GM10266 (cell line): ENCODE data around the gene PTEN.
"Not testable (repeated sequence)": the region's sequence is repeated elsewhere in the genome, so short reads cannot be mapped to it uniquely, and the experiment has no call there.

Source experiments
- DNase-seq: peaks from one replicate; pipeline ENCODE4 v3.0.0; 2012; ENCODE audit errors: extremely low spot score
- TF ChIP-seq, protein P1 (sequence below): IDR thresholded peaks from 2 replicates; pipeline ENCODE4 v1.5.1; 2012; ENCODE audit warnings: mild to moderate bottlenecking, low read depth; ENCODE audit not compliant: control insufficient read depth, insufficient read depth; ENCODE audit errors: missing control alignments

PTEN gene

DNA sequence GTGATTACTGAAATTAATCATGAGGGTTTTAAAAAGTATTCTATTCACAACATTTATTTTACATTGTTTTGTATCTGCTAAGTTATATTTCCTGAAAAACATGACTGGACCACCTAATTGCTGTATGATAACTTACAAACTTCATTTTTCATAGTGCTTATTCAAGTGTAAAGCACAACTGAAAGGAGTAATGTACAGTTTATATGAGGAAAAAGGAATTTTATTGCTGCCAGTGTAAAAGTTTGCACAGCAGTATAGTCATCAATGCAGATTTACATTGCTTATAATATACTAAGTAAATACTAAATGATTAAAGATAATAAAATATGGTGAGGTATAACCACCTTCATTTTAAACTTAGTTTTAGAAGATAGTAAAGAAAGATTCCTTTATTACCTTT lies 4.0 kb downstream of the PTEN start:
- DNase-seq, result no peak
- TF ChIP-seq, protein P1, sequence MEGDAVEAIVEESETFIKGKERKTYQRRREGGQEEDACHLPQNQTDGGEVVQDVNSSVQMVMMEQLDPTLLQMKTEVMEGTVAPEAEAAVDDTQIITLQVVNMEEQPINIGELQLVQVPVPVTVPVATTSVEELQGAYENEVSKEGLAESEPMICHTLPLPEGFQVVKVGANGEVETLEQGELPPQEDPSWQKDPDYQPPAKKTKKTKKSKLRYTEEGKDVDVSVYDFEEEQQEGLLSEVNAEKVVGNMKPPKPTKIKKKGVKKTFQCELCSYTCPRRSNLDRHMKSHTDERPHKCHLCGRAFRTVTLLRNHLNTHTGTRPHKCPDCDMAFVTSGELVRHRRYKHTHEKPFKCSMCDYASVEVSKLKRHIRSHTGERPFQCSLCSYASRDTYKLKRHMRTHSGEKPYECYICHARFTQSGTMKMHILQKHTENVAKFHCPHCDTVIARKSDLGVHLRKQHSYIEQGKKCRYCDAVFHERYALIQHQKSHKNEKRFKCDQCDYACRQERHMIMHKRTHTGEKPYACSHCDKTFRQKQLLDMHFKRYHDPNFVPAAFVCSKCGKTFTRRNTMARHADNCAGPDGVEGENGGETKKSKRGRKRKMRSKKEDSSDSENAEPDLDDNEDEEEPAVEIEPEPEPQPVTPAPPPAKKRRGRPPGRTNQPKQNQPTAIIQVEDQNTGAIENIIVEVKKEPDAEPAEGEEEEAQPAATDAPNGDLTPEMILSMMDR, result no peak

DNA sequence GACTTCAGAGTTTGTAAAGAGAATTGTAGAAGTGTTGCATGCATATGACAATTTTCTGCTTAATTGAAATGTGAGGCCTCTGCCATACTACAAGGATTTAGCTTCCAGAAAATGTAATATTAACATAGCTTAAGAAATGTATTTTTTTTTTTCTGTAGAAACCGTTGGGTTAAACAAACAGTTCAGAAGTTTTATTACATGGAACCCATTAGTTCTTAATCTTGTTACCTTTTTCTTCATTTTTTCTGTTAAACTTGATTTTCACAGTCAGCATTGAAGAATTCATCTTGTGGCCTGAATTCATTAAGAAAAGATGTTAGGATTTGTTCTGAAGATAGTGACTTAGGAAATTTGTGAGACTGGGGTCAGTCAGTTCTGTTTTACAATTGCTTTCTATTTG lies 4.9 kb downstream of the PTEN start:
- TF ChIP-seq, protein P1, result no peak
- DNase-seq, result no peak

DNA sequence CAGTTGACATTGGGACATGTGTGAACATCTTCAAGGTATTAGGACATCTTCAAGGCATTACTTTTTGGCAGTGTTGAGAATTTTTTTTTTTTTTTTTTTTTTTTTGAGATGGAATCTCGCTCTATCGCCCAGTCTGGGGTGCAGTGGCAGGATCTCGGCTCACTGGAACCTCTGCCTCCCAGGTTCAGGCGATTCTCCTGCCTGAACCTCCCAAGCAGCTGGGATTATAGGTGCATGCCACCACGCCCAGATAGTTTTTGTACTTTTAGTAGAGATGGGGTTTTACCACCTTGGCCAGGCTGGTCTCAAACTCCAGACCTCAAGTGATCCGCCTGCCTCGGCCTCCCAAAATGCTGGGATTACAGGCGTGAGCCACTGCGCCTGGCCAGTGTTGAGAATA lies 5.7 kb downstream of the PTEN start:
- not testable (repeated sequence) for DNase-seq

DNA sequence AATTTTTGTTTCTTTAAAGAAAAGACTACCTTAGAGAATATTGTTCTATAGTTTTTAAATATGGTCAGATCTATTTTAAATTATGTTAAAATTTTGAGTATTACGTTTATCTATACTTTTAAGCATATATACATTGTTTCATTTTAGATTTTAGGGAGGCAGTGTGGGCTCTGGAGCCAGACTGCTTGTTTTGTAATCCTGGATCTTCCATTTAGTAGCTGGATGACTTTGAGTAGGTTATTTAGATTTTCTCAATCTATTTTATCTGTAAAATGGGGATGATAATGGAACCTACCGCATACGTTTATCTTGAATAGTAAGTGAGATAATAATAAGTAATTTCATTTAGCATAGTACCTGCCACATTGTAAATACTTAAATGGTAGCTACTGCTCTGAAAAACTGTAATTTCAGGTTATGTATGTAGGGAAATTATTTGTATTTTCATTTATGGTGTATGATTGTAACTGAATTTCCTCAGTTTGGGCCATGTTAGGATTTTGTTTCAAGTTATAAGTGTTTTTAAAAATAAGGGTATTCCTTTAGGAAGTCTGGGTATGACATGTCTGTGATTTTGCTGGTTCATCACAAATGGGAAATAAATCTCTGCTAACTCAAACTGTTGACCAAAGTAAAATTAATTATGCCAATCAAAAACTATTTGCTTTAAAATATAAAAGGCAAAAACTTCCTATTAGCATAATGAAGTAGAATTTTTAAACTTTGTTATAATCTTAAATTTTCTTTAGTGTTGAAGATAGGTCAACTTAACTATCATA lies 6.5 kb downstream of the PTEN start:
- no peak for DNase-seq
- TF ChIP-seq, protein P1, result no peak

DNA sequence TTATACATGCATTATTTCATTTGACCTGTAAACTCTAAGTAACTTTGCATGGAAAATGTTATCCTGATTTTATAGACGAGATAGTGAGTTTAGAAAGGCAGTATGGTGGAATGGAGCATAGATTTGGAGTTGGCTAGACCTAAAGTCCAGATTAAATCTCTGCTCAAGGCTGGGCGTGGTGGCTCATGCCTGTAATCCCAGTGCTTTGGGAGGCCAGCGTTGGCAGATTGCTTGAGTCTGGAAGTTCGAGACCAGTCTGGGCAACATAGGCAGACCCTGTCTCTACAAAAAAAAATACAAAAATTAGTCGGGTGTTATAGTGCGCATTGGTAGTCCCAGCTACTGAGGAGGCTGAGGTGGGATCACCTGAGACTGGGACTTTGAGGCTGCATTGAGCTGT lies 9.4 kb downstream of the PTEN start:
- TF ChIP-seq, protein P1, result no peak

DNA sequence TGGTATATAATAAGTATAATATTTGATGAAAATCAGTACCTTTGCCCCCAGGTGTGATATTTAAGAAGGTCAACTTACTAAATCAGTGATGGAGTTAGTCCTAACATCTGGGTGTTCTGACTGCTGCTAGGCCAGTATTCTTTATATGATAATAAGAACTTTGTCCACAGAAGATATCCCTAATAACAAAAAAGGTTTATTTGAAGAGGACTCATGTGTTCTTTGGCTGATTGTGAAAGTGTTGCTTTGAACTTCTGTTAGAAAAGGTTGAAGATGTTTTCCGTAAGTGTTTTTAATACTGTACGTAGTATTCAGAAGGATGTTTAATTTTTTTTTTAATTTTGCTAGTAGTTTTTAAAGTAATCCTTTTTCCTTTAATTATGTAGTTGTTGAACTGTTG lies 10.2 kb downstream of the PTEN start:
- no peak for DNase-seq
- TF ChIP-seq, protein P1, result no peak

More for the DNA sequence above, 9.4 kb downstream of the PTEN start:
- DNase-seq, result no peak

DNA sequence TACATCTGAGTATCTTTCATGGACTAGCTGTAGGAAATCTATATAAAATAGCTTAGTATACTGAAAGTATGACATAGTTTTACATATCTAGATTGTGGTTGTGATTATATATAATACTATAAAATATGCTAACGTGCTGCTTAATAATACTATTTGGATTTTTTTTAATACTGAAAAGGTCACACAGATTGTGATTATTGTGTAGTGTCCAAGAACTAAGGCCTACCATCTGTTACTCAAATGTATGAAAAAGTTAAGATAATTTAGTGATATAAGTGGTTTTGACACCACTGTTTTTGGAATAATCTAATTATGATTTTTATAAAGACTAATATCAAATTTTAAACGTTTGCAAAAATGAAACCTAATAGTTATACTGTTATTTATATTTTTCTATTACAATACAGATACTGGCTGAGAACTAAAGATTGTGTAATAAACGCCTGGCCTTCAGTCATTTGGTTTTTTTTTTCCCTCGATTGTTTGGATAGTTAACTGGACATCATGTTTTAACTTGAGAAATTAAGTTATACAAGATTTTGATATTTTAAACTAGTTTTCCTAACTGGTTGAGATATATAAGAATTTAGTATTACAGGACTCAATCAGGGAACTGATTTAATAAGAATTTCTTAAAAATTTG lies 12.6 kb downstream of the PTEN start:
- no peak for DNase-seq
- TF ChIP-seq, protein P1, result no peak
